ENCODE data around the gene PPP2R2C. TPM values are rescaled to one million over a fixed set of nuclear protein-coding genes. Genes with fewer than 3 reads are reported as not detected.

PPP2R2C gene
- total RNA-seq, 1 experiment from 2014 or later = 32.9 TPM

- no peak for TF ChIP-seq CTCF (IDR thresholded peaks at IDR 0.05 in 2 of 3, conservative IDR thresholded peaks at IDR 0.05 in 1 of 3; ENCODE audit: borderline replicate concordance in 1 of 3, insufficient read depth in 1 of 3, low read depth in 2 of 3, low read length in 2 of 3)
- no peak for TF ChIP-seq CEBPB (IDR thresholded peaks at IDR 0.05; ENCODE audit: low read depth)
- TF ChIP-seq SP1 (IDR thresholded peaks at IDR 0.05; ENCODE audit: low read depth) = no peak
- no peak for TF ChIP-seq JUND (IDR thresholded peaks at IDR 0.05)
- no peak for TF ChIP-seq TCF7L2 (IDR thresholded peaks at IDR 0.05; ENCODE audit: borderline replicate concordance, extremely low read depth, insufficient read depth, insufficient read length)
These were observed 103.8 kb downstream of the PPP2R2C start (continued) for GRCh38 chr4:6368601-6369000.

- H3K4me1 ChIP-seq (ENCODE audit: control insufficient read depth in 1 of 2, insufficient read depth in 2 of 2, low read length in 2 of 2) = no peaks in the 10 kb centered on the region
- intact Hi-C loops (cut with micrococcal nuclease) = no loop called here
- H3K36me3 ChIP-seq (ENCODE audit: control insufficient read depth in 1 of 2, insufficient read depth in 2 of 2, low read length in 2 of 2) = no peaks in the 10 kb centered on the region
- no peaks in the 10 kb centered on the region for H3K79me2 ChIP-seq (ENCODE audit: insufficient read depth, low read length)
- no peak overlapping the region for H3K27ac ChIP-seq (ENCODE audit: low read depth, low read length)
- BruUV-seq (replicated peaks) = no TSS peak
- no peak overlapping the region for H3K4me3 ChIP-seq (replicated peaks in 1 of 2; ENCODE audit: low read depth in 1 of 2, low read length in 2 of 2)
- H4K20me1 ChIP-seq (ENCODE audit: insufficient read depth) = no peaks in the 10 kb centered on the region
- TF ChIP-seq RAD21 (IDR thresholded peaks at IDR 0.05; ENCODE audit: low read depth) (no peak), SIN3A (IDR thresholded peaks at IDR 0.05; ENCODE audit: low read depth) (no peak), ZNF274 (IDR thresholded peaks at IDR 0.05; ENCODE audit: low read depth, low read length) (no peak), POLR2AphosphoS5 (IDR thresholded peaks at IDR 0.05; ENCODE audit: low read depth, low read length) (no peak), EZH2phosphoT487 (IDR thresholded peaks at IDR 0.05; ENCODE audit: borderline replicate concordance) (no peak), SP1 (IDR thresholded peaks at IDR 0.05; ENCODE audit: low read depth) (no peak), YY1 (IDR thresholded peaks at IDR 0.05; ENCODE audit: extremely low read depth, insufficient replicate concordance, low read depth, low read length) (no peak), FOSL1 (IDR thresholded peaks at IDR 0.05; ENCODE audit: low read depth) (no peak), TCF7L2 (IDR thresholded peaks at IDR 0.05; ENCODE audit: borderline replicate concordance, extremely low read depth, insufficient read depth, insufficient read length) (no peak), ZFX (IDR thresholded peaks at IDR 0.05) (no peak), SRF (IDR thresholded peaks at IDR 0.05; ENCODE audit: low read depth) (no peak), JUND (IDR thresholded peaks at IDR 0.05) (no peak), ELF1 (IDR thresholded peaks at IDR 0.05; ENCODE audit: borderline replicate concordance, low read depth) (no peak), REST (IDR thresholded peaks at IDR 0.05; ENCODE audit: low read depth) (no peak)
- TF ChIP-seq, protein P1, sequence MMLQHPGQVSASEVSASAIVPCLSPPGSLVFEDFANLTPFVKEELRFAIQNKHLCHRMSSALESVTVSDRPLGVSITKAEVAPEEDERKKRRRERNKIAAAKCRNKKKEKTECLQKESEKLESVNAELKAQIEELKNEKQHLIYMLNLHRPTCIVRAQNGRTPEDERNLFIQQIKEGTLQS (IDR thresholded peaks at IDR 0.05) = no peak
- H3K9me2 ChIP-seq (ENCODE audit: insufficient read depth) = no peaks in the 10 kb centered on the region
- H2AFZ ChIP-seq (ENCODE audit: low read depth, low read length, poor library complexity, severe bottlenecking) = no peak overlapping the region
- ChIA-PET POLR2A (no interaction called here), RAD21 (ENCODE audit: low non-redundant PET in 1 of 2, low total read pairs in 2 of 2, uncharacterized antibody in 2 of 2, unreplicated experiment in 2 of 2) (no interaction called here), CTCF (no interaction called here)
- H3K9ac ChIP-seq (ENCODE audit: low read length) = no peak overlapping the region
- DNase-seq (ENCODE audit: low read depth, low spot score) = no peak
- no peaks in the 10 kb centered on the region for H3K9me3 ChIP-seq (ENCODE audit: control insufficient read depth in 1 of 2, insufficient read depth in 1 of 2, low read depth in 1 of 2, low read length in 2 of 2)
- H3K4me2 ChIP-seq (ENCODE audit: low read length) = no peak overlapping the region
- no peak for ATAC-seq
- H3K27me3 ChIP-seq (ENCODE audit: insufficient read depth, low read length) = peaks cover 7% of the 10 kb centered on the region; the same call in 1 of the 2 replicates
These were observed 104.3 kb downstream of the PPP2R2C start for GRCh38 chr4:6368096-6368495.

Measured in HCT116 (cell line).